Measurements from ENCODE around the gene NCKAP5. TPM values are rescaled to one million over a fixed set of nuclear protein-coding genes. Genes with fewer than 3 reads are reported as not detected.
"Not testable (repeated sequence)": the region's sequence is repeated elsewhere in the genome, so short reads cannot be mapped to it uniquely, and the experiment has no call there.

NCKAP5 gene
- total RNA-seq, 1 donor from 2014 or later, result 7.7 TPM

DNA sequence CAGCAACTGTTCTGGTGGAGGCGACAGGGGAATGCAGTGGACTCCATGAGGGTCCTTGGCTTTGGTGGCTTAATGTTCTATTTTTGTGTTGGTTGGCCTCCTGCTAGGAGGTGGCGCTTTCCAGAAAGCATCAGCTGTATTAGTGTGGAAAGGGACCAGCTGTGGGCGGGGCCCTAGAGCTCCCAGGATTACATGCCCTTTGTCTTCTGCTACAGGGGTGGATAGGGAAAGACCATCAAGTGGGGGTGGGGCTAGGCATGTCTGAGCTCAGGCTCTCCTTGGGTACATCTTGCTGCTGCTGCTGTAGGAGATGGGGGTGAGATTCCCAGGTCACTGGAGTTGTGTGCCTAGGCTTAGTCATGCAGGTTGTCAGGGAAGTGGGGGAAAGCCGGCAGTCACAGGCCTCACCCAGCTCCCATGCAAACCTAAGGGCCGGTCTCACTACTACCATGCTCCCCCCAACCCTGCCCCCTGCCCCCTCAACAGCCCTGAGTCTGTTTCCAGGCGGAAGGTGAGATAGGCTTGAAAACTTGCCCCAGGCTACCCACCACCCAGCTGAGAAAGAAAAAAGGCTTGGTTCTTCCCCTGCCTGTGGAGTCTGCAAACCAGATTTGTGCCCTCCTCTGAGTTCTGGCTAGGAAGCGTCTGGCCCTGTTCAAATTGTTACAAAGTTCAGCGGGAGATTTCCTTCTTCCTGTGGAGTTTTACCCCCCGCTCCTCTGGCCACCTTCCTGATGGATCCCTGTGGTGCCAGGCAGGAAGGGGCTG lies 756.9 kb downstream of the NCKAP5 start:
- H3K36me3 Mint-ChIP-seq, result no peaks in the 10 kb centered on the region

DNA sequence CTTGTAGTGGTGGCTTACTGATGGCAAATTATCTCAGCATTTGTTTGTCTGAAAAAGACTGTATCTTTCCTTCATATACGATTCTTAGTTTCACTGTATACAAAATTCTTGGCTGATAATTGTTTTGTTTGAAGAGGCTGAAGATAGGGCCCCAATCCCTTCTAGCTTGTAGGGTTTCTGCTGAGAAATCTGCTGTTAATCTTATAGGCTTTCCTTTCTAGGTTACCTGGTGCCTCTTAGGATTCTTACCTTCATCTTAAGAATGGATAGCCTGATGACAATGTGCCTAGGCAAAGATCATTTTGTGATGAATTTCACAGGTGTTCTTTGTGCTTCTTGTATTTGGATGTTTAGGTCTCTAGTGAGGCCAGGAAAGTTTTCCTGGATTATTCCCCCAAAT lies 758.3 kb downstream of the NCKAP5 start:
- H3K27me3 Mint-ChIP-seq; H3K27ac Mint-ChIP-seq; H3K4me3 Mint-ChIP-seq; H3K4me1 Mint-ChIP-seq (ENCODE audit: unreplicated experiment); H3K36me3 Mint-ChIP-seq; H3K9me3 Mint-ChIP-seq; DNase-seq (ENCODE audit: extremely low spot score, unreplicated experiment): not testable (repeated sequence)

More for the DNA sequence above, 756.9 kb downstream of the NCKAP5 start:
- Mint-ChIP-seq H3K4me3 (no peak overlapping the region), H3K27me3 (no peaks in the 10 kb centered on the region), H3K9me3 (peaks cover 7% of the 10 kb centered on the region), H3K27ac (no peak overlapping the region), H3K4me1 (ENCODE audit: unreplicated experiment) (no peaks in the 10 kb centered on the region)
- no peak for TF ChIP-seq CTCF (conservative IDR thresholded peaks at IDR 0.05)
- no peak for DNase-seq (ENCODE audit: extremely low spot score, unreplicated experiment)

DNA sequence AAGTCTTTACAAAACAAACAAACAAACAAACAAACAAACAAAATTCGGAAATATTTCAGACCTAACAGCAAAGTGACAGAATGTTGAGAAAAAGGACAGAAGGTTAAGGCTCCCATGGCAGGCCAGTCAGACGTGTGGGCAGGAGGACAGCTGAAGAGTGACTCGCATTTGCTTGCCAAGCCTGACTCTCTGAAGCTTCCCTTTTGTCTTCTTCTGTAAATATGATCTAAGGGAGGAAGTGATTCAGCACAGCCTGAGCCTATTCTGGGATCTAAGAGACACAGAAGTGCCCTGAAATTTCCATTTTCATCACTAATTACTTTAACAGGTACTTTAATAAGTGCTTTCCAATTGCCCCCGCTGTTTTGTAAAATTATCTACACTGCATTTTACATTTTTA lies 764.2 kb downstream of the NCKAP5 start:
- Mint-ChIP-seq H3K27me3 (peaks cover 5% of the 10 kb centered on the region), H3K36me3 (no peaks in the 10 kb centered on the region), H3K9me3 (peaks cover 7% of the 10 kb centered on the region), H3K27ac (no peak overlapping the region), H3K4me1 (ENCODE audit: unreplicated experiment) (no peaks in the 10 kb centered on the region), H3K4me3 (no peak overlapping the region)
- no peak for DNase-seq (ENCODE audit: extremely low spot score, unreplicated experiment)
- no peak for TF ChIP-seq CTCF (conservative IDR thresholded peaks at IDR 0.05)

GRCh38 chr2:132798341-132798740 lies 769.9 kb downstream of the NCKAP5 start:
- no peaks in the 10 kb centered on the region for H3K9me3 Mint-ChIP-seq
- no peak for TF ChIP-seq CTCF (conservative IDR thresholded peaks at IDR 0.05)
- DNase-seq (ENCODE audit: extremely low spot score, unreplicated experiment), result no peak
- no peaks in the 10 kb centered on the region for H3K36me3 Mint-ChIP-seq
- no peaks in the 10 kb centered on the region for H3K27me3 Mint-ChIP-seq
- H3K27ac Mint-ChIP-seq, result no peak overlapping the region
- H3K4me1 Mint-ChIP-seq (ENCODE audit: unreplicated experiment), result no peaks in the 10 kb centered on the region
- no peak overlapping the region for H3K4me3 Mint-ChIP-seq

DNA sequence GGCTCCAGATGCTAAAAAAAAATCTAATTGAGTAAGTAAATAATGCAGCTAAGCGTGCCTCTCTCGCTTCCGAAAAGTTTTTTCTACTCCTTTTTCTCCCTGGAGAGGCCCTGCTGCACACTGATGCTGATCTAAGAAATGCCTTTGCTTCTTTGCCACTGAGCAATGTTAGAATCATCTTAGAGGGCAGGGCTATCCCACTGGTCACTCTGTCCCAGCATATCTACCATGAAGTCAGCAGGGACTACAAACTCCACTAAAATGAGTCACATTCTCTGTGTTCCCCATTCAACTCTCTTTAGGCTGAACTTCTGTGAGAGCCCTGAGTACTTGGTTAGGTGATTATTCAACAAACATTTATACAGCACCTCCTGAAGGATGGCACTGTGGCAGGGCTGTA lies 770.7 kb downstream of the NCKAP5 start:
- no peaks in the 10 kb centered on the region for H3K27me3 Mint-ChIP-seq
- no peak overlapping the region for H3K27ac Mint-ChIP-seq
- TF ChIP-seq CTCF (conservative IDR thresholded peaks at IDR 0.05), result no peak
- no peaks in the 10 kb centered on the region for H3K9me3 Mint-ChIP-seq
- no peaks in the 10 kb centered on the region for H3K4me1 Mint-ChIP-seq (ENCODE audit: unreplicated experiment)
- no peak for DNase-seq (ENCODE audit: extremely low spot score, unreplicated experiment)
- H3K4me3 Mint-ChIP-seq, result no peak overlapping the region
- no peaks in the 10 kb centered on the region for H3K36me3 Mint-ChIP-seq

GRCh38 chr2:132797071-132797470 lies 771.2 kb downstream of the NCKAP5 start:
- Mint-ChIP-seq H3K9me3 (no peaks in the 10 kb centered on the region), H3K4me3 (no peak overlapping the region), H3K27ac (no peak overlapping the region), H3K36me3 (no peaks in the 10 kb centered on the region), H3K4me1 (ENCODE audit: unreplicated experiment) (no peaks in the 10 kb centered on the region), H3K27me3 (no peaks in the 10 kb centered on the region)
- DNase-seq (ENCODE audit: extremely low spot score, unreplicated experiment), result no peak
- TF ChIP-seq CTCF (conservative IDR thresholded peaks at IDR 0.05), result no peak
